NCI-H2107 treated with DMSO at 0.1 percent for 48 hours (cell line): ENCODE results near the gene CABYR.
"Not testable (repeated sequence)": the region's sequence is repeated elsewhere in the genome, so short reads cannot be mapped to it uniquely, and the experiment has no call there.

Experiments used
- DNase-seq: peaks from one replicate; lab custom pipeline; 2025; ENCODE audit not compliant: unreplicated experiment; lab: John Stamatoyannopoulos, UW

Gene CABYR

GRCh38 chr18:24127735-24128134 lies 11.1 kb upstream of the CABYR start:
- DNase-seq, result no peak

- DNase-seq, result no peak
Measured at GRCh38 chr18:24128700-24129099, 10.2 kb upstream of the CABYR start.

- no peak for DNase-seq
Measured at GRCh38 chr18:24130494-24130893, 8.4 kb upstream of the CABYR start.

- DNase-seq, result no peak
Measured at GRCh38 chr18:24136967-24137373, 1.9 kb upstream of the CABYR start.

GRCh38 chr18:24138409-24138788 lies 463 bp upstream of the CABYR start:
- no peak for DNase-seq

- no peak for DNase-seq
Measured at GRCh38 chr18:24140697-24141096, 1.8 kb downstream of the CABYR start.

GRCh38 chr18:24142376-24142775 lies 3.5 kb downstream of the CABYR start:
- no peak for DNase-seq

GRCh38 chr18:24149591-24149990 lies 10.7 kb downstream of the CABYR start:
- DNase-seq, result not testable (repeated sequence)

GRCh38 chr18:24153397-24153796 lies 14.5 kb downstream of the CABYR start:
- no peak for DNase-seq

GRCh38 chr18:24157855-24158254 lies 19.0 kb downstream of the CABYR start:
- DNase-seq, result no peak

- no peak for DNase-seq
Measured at GRCh38 chr18:24160086-24160485, 21.2 kb downstream of the CABYR start.

GRCh38 chr18:24161304-24161703 lies 22.4 kb downstream of the CABYR start:
- DNase-seq, result no peak

GRCh38 chr18:24168496-24168895 lies 29.6 kb downstream of the CABYR start:
- no peak for DNase-seq

GRCh38 chr18:24170360-24170759 lies 31.5 kb downstream of the CABYR start:
- no peak for DNase-seq

- DNase-seq, result no peak
Measured at GRCh38 chr18:24173997-24174396, 35.1 kb downstream of the CABYR start.

GRCh38 chr18:24176727-24177416 lies 38.0 kb downstream of the CABYR start:
- DNase-seq, result no peak

GRCh38 chr18:24177499-24178133 lies 38.8 kb downstream of the CABYR start:
- no peak for DNase-seq

- no peak for DNase-seq
Measured at GRCh38 chr18:24180048-24180447, 41.2 kb downstream of the CABYR start.

GRCh38 chr18:24181806-24182205 lies 42.9 kb downstream of the CABYR start:
- DNase-seq, result no peak

- no peak for DNase-seq
Measured at GRCh38 chr18:24185805-24186204, 46.9 kb downstream of the CABYR start.

- no peak for DNase-seq
Measured at GRCh38 chr18:24187049-24187448, 48.2 kb downstream of the CABYR start.

- no peak for DNase-seq
Measured at GRCh38 chr18:24187689-24188088, 48.8 kb downstream of the CABYR start.

- no peak for DNase-seq
Measured at GRCh38 chr18:24188120-24188519, 49.3 kb downstream of the CABYR start.
